Measurements from ENCODE around the gene ENOX2. TPM values are rescaled to one million over a fixed set of nuclear protein-coding genes. Genes with fewer than 3 reads are reported as not detected.
A peak's percentile ranks its signal among the peaks of the same experiment; 100 is the strongest.
"Not testable (repeated sequence)": the region's sequence is repeated elsewhere in the genome, so short reads cannot be mapped to it uniquely, and the experiment has no call there.

ENOX2 gene
- total RNA-seq, 2 donors from 2014 or later, result 5.9 to 13.8 TPM

GRCh38 chrX:130840345-130840744 is 62.7 kb downstream of the ENOX2 start:
- no peak for DNase-seq (ENCODE audit: low spot score in 2 of 2)
- H3K9me3 Mint-ChIP-seq, result no peaks in the 10 kb centered on the region
- H3K27ac Mint-ChIP-seq, result no peak overlapping the region
- H3K36me3 Mint-ChIP-seq, result no peaks in the 10 kb centered on the region
- ATAC-seq, result no peak

- Mint-ChIP-seq H3K27ac (no peak overlapping the region), H3K9me3 (no peaks in the 10 kb centered on the region), H3K36me3 (peaks cover 0 to 4% of the 10 kb centered on the region in 2 donors)
- DNase-seq (ENCODE audit: low spot score in 2 of 2) (no peak), ATAC-seq (no peak)
Measured at GRCh38 chrX:130836447-130836846, 66.6 kb downstream of the ENOX2 start.

GRCh38 chrX:130834830-130835229 is 68.2 kb downstream of the ENOX2 start:
- Mint-ChIP-seq H3K9me3 (no peaks in the 10 kb centered on the region), H3K36me3 (peaks cover 0 to 4% of the 10 kb centered on the region in 2 donors), H3K27ac (no peak overlapping the region)
- no peak for DNase-seq (ENCODE audit: low spot score in 2 of 2)
- no peak for ATAC-seq

GRCh38 chrX:130834149-130834548 is 68.9 kb downstream of the ENOX2 start:
- ATAC-seq (no peak), DNase-seq (ENCODE audit: low spot score in 2 of 2) (no peak)
- Mint-ChIP-seq H3K36me3 (peaks cover 0 to 4% of the 10 kb centered on the region in 2 donors), H3K9me3 (no peaks in the 10 kb centered on the region), H3K27ac (no peak overlapping the region)

DNA sequence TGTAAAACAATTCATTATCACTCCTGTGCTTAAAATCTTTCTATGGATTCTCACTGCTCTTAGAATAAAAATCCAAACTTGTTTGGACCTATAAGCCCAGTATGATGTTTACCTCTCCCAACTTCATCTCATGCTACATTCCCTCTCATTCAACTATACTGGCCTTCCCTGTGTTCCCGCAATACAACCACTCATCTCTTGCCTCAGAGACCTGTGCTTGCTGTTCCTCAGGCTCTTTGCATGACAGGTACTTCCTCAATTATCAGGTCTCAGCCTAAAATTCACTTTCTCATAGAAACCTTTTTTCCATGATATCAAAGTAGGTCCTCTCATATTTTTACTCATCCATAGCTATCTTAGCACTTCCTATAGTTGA is 71.7 kb downstream of the ENOX2 start:
- Mint-ChIP-seq H3K9me3 (no peaks in the 10 kb centered on the region), H3K27ac (no peak overlapping the region), H3K36me3 (peaks cover 0 to 4% of the 10 kb centered on the region in 2 donors)
- ATAC-seq (no peak), DNase-seq (ENCODE audit: low spot score in 2 of 2) (no peak)

GRCh38 chrX:130830599-130831346 is 72.2 kb downstream of the ENOX2 start:
- ATAC-seq, result no peak
- H3K27ac Mint-ChIP-seq, result no peak overlapping the region
- H3K36me3 Mint-ChIP-seq, result peaks cover 0 to 4% of the 10 kb centered on the region in 2 donors
- H3K9me3 Mint-ChIP-seq, result no peaks in the 10 kb centered on the region
- no peak for DNase-seq (ENCODE audit: low spot score in 2 of 2)

- DNase-seq (ENCODE audit: low spot score in 2 of 2), result no peak
- Mint-ChIP-seq H3K36me3 (peaks cover 0 to 4% of the 10 kb centered on the region in 2 donors), H3K9me3 (no peaks in the 10 kb centered on the region), H3K27ac (no peak overlapping the region)
- no peak for ATAC-seq
Measured at GRCh38 chrX:130829526-130830515, 73.2 kb downstream of the ENOX2 start.

- ATAC-seq (no peak), DNase-seq (ENCODE audit: low spot score in 2 of 2) (no peak)
- H3K9me3 Mint-ChIP-seq, result no peaks in the 10 kb centered on the region
- H3K36me3 Mint-ChIP-seq, result peaks cover 0 to 4% of the 10 kb centered on the region in 2 donors
- no peak overlapping the region for H3K27ac Mint-ChIP-seq
Measured at GRCh38 chrX:130828641-130829040, 74.4 kb downstream of the ENOX2 start.

GRCh38 chrX:130827648-130828047 is 75.4 kb downstream of the ENOX2 start:
- no peaks in the 10 kb centered on the region for H3K9me3 Mint-ChIP-seq
- no peak for ATAC-seq

DNA sequence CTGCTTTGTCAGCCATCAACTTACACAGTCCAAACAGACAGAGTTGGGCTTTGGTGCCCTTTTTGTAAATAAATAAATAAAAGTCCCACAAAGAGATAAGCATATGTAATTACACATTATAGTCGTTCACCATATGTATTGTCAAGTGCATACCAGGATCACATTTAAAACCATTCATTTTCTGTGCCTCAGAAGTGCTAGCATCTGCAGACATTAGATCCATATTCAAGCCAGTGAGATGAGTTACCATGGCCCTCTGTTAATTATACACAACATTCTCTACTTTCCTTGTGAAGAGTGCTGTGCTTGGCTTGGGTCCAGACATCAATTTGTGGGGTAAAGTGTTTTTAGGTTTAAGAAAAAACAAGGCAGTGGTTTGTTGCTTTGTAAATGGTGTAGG is 76.8 kb downstream of the ENOX2 start:
- no peak overlapping the region for H3K27ac Mint-ChIP-seq
- DNase-seq (ENCODE audit: low spot score in 2 of 2) (no peak), ATAC-seq (no peak)
- H3K9me3 Mint-ChIP-seq, result no peaks in the 10 kb centered on the region
- no peaks in the 10 kb centered on the region for H3K36me3 Mint-ChIP-seq

More at GRCh38 chrX:130827648-130828047, 75.4 kb downstream of the ENOX2 start:
- DNase-seq (ENCODE audit: low spot score in 2 of 2), result no peak
- H3K36me3 Mint-ChIP-seq, result no peaks in the 10 kb centered on the region
- no peak overlapping the region for H3K27ac Mint-ChIP-seq

DNA sequence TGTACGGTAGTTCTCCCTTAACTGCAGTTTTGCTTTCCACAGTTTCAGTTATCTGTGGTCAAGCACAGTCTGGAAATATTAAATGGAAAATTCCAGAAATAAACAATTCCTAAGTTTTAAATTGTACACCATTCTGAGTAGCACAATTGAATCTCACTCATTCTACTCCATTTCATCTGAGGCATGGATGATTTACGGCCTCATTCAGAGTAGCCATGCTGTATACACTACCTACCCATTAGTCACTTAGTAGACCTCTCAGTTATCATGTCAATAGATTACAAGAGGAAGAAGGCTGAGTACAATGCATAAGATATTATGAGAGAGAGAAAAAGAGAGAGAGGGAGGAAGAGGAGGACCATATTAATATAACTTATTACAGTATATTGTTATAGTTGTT is 77.5 kb downstream of the ENOX2 start:
- Mint-ChIP-seq H3K9me3 (peaks cover 0 to 2% of the 10 kb centered on the region in 2 donors), H3K27ac (no peak overlapping the region), H3K36me3 (no peaks in the 10 kb centered on the region)
- DNase-seq (ENCODE audit: low spot score in 2 of 2) (no peak), ATAC-seq (no peak)

GRCh38 chrX:130819367-130819766 is 83.6 kb downstream of the ENOX2 start:
- not testable (repeated sequence) for ATAC-seq; H3K9me3 Mint-ChIP-seq; DNase-seq (ENCODE audit: low spot score in 2 of 2); H3K27ac Mint-ChIP-seq
- peaks cover 14 to 20% of the 10 kb centered on the region in 2 donors for H3K36me3 Mint-ChIP-seq

GRCh38 chrX:130813932-130814331 is 89.1 kb downstream of the ENOX2 start:
- ATAC-seq; H3K27ac Mint-ChIP-seq; DNase-seq (ENCODE audit: low spot score in 2 of 2): not testable (repeated sequence)
- peaks cover 4 to 10% of the 10 kb centered on the region in 2 donors for H3K9me3 Mint-ChIP-seq
- H3K36me3 Mint-ChIP-seq, result peaks cover 14 to 26% of the 10 kb centered on the region in 2 donors

DNA sequence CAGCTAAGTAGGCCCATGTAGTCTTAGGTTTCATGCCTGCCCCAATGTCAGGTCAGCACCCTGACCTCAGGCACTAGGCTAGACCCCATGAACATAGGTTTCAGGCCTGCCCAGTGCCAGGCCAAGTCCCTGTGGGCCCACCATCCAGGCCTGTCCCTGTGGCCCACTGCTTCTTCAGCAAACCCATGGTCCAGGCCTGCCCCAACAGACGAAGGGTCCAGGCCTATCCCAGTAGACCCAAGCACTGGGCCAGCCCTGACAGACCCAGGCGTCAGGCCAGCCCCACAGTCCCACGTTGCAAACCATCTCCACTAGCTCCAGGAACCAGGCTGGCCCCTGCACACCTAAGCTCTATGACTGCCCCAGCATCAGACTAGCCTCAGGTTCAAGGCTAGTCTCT is 92.4 kb downstream of the ENOX2 start:
- H3K27ac Mint-ChIP-seq, result peak overlapping the region in 1 of 2 donors; percentile 22
- DNase-seq (ENCODE audit: low spot score in 2 of 2) (no peak), ATAC-seq (no peak)
- H3K36me3 Mint-ChIP-seq, result peaks cover 0 to 13% of the 10 kb centered on the region in 2 donors
- peaks cover 0 to 6% of the 10 kb centered on the region in 2 donors for H3K9me3 Mint-ChIP-seq

- DNase-seq (ENCODE audit: low spot score in 2 of 2) (no peak), ATAC-seq (no peak)
- H3K36me3 Mint-ChIP-seq, result no peaks in the 10 kb centered on the region
- no peak overlapping the region for H3K27ac Mint-ChIP-seq
- no peaks in the 10 kb centered on the region for H3K9me3 Mint-ChIP-seq
Measured at GRCh38 chrX:130805903-130806302, 97.1 kb downstream of the ENOX2 start.

DNA sequence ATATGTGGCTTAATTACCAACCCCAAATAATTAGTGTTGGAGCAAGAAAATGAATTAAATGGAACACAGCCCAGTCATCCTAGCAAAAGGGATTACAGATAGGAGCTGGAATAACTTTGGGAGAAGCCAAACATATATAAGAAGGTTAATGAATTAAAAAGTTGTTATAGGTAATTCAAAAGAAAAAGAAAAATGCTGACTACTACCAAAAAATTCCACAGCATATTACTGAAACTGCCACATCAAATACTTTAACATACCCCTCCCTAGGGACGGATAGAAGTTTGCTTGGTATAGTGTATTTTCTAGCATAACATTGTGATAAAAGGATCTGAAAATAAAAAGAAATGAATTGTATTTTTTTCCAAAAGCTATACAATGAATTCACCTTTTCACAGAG is 99.5 kb downstream of the ENOX2 start:
- H3K36me3 Mint-ChIP-seq, result no peaks in the 10 kb centered on the region
- no peaks in the 10 kb centered on the region for H3K9me3 Mint-ChIP-seq
- DNase-seq (ENCODE audit: low spot score in 2 of 2) (no peak), ATAC-seq (no peak)
- no peak overlapping the region for H3K27ac Mint-ChIP-seq

DNA sequence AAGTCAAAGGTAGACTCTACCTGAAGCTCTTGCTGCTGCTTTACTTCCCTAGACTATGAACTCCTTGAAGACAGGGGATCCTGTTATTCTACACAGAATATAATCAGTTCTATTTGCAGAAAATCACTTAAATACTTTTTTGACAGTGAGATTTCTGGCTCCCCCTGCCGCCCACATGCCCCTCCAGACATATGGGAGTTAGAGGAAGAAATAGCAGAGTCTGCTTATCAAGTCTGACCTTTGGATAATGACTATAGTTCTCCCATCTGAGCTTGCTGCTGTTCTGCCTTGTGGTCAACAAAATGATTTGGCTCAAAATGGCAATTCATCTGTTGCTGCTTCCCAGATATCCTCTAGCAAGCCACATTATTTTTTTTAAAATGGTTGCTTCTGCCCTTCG is 101.1 kb downstream of the ENOX2 start:
- Mint-ChIP-seq H3K9me3 (no peaks in the 10 kb centered on the region), H3K27ac (no peak overlapping the region), H3K36me3 (no peaks in the 10 kb centered on the region)
- no peak for ATAC-seq
- DNase-seq (ENCODE audit: low spot score in 2 of 2), result no peak
